Superior temporal gyrus (tissue), 1 donor: ENCODE results near the gene MBNL1.

ENCODE experiments used
- DNase-seq: peaks from one replicate; pipeline ENCODE4 v3.0.0-alpha.2; 2016; ENCODE audit errors: extremely low spot score

Gene MBNL1

DNA sequence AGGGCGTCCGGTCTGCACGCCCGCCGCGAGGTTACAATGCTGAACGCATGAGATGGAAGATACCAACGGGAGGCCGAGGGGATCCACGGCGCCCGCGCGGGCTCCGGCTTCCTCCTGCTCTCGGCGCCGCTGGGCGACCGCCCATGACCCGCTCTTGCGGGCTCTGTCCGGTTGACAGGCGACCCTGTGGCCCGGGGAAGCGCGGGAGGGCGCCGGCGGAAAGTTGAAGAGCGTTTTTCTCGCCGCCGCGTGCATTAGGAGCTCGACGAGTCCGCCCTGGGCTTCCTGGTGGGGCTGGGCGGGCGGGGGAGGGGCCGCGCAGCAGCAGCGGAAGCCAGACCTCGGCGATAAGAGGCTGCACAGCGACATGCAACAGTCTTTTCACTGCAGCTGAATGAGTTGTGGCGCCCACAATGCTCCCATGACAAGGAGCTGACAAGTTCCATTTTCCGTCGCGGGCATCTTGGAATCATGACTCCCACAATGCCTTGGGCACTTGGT lies at the start of gene MBNL1:
MBNL1 (plus strand) TSS at position 375 of the 501 bp plus-strand sequence. CDS start 31,265 bp downstream, outside the sequence.
- peak; percentile 85 for DNase-seq

DNA sequence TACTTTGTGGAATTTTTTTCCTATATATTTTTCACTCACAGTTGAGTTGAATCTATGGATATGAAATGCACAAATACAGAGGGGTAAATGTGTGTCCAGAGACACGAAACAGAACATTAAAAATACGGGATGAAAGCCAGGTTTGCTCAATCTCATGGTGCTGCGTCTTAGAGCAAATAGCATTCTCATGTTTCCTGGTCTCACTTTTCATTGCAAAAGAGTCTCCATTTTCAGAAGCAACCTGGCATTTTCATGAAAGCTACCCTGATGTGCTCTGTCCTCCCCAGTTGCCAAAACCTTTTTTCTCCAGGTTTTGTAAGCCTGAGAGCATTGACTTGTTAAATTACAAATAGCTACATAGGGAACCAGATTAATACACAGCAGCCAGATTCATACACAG lies 49.5 kb upstream of the MBNL1 start:
- no peak for DNase-seq

DNA sequence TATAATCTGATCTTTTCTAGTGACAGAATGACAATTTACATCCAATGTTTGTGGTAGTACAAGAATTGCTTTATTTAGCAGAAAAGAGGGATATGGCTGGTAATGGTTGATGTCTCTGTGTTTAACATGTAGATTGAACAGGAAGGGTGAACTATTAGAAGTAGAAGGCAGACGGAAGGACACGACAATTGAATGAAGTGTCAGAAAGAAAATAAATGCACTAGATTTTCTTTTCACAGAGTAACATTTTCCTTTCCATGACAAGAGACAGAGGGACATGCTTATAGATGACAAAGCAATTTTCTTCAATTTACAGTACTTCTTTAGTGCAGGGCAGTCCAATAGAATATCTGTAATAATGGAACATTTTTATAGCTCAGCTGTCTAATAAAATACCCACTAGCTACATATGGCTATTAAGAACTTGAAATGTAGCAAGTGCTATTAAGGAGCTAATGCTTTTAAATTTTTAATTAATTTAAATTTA lies 48.9 kb upstream of the MBNL1 start:
- no peak for DNase-seq

DNA sequence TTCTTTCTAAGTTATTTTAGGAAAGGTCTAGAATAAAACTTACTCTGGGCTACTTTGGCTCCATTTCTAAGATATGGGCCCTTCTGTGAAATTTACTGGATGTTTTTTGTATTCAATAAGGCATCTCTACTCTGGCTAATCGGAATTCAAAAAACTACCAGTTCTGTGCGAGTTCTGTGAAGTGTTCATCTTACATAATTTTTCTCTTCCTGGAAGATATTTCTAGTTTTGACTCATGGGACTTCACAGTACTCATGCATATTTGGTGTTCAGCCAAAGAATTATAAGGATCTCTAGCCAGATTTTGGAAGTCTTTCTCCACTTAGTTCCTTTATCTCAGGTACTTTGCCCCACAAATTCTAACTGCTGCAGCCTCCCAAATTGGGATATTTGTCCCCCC lies 46.4 kb upstream of the MBNL1 start:
- peak; percentile 74 for DNase-seq

GRCh38 chr3:152225201-152225600 lies 43.5 kb upstream of the MBNL1 start:
- DNase-seq: peak; percentile 62

DNA sequence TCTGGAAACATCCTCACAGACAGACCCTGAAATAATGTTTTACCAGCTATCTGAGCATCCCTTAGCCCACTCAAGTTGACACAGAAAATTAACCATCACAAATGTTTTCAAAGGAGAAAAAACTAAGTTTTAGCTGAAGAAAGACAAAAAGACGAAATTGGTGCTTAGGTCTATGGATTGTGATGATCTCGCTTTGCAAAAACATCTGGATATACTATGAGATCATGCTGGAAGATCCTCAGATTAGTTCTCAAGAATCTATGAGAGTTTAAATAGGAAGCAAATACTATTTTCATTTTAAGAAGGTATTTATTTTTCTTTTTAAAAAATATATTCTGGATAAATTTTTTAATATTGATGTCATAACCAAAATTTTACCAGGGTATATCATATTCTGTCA lies 42.6 kb upstream of the MBNL1 start:
- DNase-seq: no peak

- DNase-seq: no peak
Measured at GRCh38 chr3:152227027-152227426, 41.7 kb upstream of the MBNL1 start.

GRCh38 chr3:152229692-152230091 lies 39.0 kb upstream of the MBNL1 start:
- DNase-seq: peak; percentile 76

DNA sequence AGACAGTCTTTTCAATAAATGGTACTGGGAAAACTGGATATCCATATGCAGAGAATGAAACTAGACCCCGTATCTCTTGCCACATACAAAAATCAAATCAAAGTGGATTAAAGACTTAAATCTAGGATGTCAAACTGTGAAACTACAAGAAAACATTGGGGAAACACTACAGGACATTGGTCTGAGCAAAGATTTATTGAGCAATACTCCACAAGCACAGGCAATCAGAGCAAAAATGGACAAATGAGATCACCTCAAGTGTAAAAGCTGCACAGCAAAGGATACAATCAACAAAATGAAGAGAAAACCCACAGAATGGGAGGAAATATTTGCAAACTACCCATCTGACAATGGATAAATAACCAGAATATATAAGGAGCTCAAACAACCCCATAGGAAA lies 38.4 kb upstream of the MBNL1 start:
- DNase-seq: no peak

DNA sequence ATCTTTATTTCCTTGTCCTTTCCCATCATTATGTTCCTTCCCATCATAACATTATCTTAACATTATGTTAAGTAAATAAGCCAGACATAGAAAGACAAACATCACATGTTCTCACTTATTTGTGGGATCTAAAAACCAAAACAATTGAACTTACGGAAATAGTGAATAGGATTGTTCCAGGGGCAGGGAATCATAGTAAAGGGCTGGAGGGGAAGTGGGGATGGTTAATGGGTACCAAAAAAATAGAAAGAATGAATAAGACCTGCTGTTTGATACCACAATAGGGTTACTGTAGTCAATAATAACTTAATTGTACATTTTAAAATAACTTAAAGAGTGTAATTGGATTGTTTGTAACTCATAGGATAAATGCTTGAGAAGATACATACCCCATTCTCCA lies 36.7 kb upstream of the MBNL1 start:
- DNase-seq: no peak

DNA sequence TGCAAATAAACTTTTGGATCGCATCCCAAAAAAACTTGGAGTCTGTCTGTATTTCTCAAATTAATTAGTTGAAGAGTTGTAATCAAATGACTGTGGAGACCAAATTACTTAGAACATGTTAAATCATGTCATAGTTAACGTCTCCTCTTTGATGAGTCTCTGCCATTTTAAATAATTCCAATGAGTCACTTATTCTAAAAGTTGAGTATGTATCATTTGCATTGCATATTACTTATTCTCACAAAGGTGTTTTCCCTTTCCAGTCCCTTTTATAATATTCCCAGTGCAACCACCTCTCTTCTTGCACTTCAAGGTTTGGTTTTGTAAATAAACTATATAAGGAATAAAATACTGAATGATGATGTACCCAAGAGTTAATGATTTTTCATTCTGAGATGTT lies 36.0 kb upstream of the MBNL1 start:
- no peak for DNase-seq

- no peak for DNase-seq
Measured at GRCh38 chr3:152234657-152235375, 33.9 kb upstream of the MBNL1 start.

GRCh38 chr3:152235709-152236298 lies 32.9 kb upstream of the MBNL1 start:
- DNase-seq: no peak

- DNase-seq: no peak
Measured at GRCh38 chr3:152236716-152237115, 32.0 kb upstream of the MBNL1 start.

DNA sequence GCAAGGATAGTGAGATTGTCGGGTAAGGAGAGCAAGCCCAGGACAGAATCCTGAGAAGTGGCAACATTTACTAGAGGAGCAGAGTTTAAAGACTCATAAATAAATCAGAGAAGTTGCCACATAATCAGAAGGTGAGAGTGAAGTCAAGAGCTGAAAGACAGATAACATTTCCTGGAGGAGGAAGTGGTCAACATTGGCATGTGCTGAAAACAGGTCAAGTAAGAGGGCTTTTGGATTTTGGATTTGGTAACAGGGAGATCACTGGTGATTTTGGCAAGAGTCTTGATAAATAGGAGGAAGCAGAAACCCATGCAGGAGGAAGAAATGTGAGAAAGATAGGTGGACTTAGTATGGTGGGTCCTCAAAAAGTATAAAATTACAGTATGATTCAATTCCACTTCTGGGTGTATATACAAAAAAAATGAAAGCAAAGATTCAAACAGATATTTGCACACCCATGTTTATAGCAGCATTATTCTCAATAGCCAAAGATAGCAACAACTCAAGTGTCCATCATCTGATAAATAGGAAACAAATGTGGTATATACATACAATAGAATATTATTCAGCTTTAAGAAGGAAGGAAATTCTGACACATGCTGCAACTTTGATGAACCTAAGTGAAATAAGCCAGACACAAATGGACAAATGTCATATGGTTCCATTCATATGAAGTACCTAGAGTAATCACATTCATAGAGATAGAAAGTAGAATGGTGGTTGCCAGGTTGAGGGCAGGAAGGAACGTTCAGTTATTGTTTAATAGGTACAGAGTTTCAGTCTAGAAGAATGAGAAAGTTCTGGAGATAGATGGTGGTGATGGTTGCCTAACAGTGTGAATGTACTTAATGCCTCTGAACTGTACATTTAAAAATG lies 27.3 kb upstream of the MBNL1 start:
- no peak for DNase-seq

GRCh38 chr3:152243301-152243711 lies 25.4 kb upstream of the MBNL1 start:
- DNase-seq: no peak

GRCh38 chr3:152243721-152244516 lies 24.8 kb upstream of the MBNL1 start:
- no peak for DNase-seq

DNA sequence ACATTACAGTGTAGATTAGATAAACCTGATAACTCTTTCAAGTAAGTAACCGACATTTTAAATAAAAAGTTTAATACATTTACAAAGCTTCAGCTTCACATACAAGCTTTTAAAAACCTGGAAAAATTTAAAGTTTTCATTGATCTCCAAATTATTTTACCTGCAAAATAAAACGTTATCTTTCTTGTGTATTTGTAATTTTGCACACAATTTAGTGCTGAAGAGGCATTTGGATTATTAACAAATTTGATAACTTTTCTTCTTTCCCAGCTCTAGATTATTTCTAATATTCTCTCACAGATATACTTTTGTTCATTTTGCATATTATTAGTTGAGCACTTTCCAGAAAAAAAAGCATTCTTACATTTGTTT lies 24.2 kb upstream of the MBNL1 start:
- no peak for DNase-seq

DNA sequence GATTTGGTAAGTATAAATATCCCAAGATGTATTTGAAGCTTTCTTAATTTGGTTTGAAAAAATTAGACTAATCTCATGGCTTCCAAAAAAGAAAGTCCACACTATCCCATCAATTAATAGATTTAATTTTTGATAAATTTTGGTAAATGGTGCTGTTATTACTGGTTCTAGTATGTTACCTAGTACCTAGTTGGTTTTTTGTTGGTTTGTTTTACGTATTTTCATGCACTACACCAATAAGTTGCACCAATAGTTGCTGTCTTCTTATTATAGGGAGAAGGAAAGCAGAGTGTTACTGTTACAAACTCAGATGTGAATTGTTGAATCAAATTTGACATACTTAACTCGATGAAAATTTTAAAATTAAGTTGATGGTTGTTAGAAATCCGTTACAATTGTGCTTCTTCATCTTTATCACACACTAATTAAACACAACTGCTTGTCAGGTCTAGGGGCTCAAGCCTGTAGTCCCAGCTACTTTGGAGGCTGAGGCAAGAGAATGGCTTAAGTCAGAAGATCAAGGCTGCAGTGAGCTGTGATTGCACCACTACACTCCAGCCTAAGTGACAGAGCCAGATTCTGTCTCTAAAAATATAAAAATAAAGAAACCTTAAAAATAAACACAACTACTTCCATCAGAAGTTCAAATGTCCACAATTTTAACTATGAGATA lies 23.1 kb upstream of the MBNL1 start:
- DNase-seq: no peak

DNA sequence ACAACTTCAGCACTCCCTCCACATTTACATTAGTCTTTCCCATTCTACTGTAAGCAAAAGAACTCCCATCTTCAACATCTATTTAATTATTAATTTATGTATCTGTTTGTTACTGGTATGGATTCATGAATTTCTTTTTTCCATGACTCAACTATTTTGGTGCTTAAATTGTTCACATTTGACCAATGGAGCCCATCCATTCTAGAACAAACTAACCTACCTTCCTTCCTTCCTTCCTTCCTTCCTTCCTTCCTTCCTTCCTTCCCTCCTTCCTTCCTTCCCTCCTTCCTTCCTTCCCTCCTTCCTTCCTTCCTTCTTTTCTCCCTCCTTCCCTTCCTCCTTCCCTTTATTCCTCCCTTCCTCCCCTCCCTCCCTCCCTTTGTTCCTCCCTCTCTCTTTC lies 16.8 kb upstream of the MBNL1 start:
- no peak for DNase-seq

DNA sequence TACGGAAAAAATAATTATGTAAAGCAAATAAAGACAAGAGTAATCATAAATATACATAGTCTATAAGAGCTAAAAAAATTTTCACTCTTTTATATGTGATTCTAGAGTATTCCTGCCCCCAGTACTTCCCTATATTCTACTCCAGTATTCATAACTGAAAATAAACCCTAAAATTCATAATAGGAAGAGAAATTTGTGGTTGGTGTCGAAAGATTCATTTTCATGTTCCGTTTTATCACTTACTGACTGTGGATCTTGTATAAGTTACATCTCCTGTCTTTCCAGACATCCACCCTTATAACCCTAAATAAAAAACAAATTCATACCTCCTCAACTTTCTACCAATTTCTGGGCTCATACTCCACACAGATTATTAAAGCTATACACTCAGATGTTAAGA lies 16.0 kb upstream of the MBNL1 start:
- DNase-seq: no peak
